Prostate gland (tissue), 2 donors: ENCODE data around the gene KRT78.

Experiments used
- POLR2A ChIP-seq: fragments of 450-650 bp; IDR thresholded peaks from one replicate; pipeline ENCODE4 v1.6.1; 2016; ENCODE audit warnings: antibody characterized with exemption, mild to moderate bottlenecking
- POLR2AphosphoS5 ChIP-seq: sonication (generic); formaldehyde crosslinking; IDR thresholded peaks from one replicate; pipeline ENCODE4 v1.6.1; 2017; ENCODE audit warnings: antibody characterized with exemption
- TF ChIP-seq, protein P1 (sequence below), 4 experiments: fragments of 200-600 bp in 2 of 4; fragments of 450-650 bp in 2 of 4; sonication (generic) in 2 of 4; IDR thresholded peaks; 1 replicate in 3 of 4; 2 replicates in 1 of 4; pipeline ENCODE4 v1.5.1; 2016 to 2019; ENCODE audit warnings: antibody characterized with exemption in 4 of 4, mild to moderate bottlenecking in 2 of 4, moderate library complexity in 2 of 4

DNA sequence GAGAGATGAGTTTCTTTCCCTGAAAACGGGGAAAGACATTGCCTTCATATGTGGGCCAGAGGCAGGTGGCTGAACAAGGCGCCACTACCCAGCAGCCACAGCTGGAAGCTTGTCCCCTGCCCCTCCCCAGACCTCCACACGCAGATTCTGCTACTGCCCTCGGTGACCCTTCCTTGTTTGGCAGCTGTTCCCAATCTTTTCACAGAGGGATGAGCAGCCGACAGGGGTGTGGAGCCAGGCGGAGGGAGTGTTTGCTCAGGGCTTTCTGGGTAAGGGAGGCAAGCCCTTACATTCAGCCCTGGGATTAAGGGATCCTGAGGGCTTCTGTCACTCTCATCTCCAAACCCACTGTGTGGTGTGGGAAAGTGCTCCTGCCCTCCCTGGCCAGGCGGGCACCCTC is 30.4 kb downstream of the KRT78 start:
- TF ChIP-seq, protein P1, sequence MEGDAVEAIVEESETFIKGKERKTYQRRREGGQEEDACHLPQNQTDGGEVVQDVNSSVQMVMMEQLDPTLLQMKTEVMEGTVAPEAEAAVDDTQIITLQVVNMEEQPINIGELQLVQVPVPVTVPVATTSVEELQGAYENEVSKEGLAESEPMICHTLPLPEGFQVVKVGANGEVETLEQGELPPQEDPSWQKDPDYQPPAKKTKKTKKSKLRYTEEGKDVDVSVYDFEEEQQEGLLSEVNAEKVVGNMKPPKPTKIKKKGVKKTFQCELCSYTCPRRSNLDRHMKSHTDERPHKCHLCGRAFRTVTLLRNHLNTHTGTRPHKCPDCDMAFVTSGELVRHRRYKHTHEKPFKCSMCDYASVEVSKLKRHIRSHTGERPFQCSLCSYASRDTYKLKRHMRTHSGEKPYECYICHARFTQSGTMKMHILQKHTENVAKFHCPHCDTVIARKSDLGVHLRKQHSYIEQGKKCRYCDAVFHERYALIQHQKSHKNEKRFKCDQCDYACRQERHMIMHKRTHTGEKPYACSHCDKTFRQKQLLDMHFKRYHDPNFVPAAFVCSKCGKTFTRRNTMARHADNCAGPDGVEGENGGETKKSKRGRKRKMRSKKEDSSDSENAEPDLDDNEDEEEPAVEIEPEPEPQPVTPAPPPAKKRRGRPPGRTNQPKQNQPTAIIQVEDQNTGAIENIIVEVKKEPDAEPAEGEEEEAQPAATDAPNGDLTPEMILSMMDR (IDR thresholded peaks at IDR 0.05): no peak
- TF ChIP-seq POLR2AphosphoS5: no peak
- TF ChIP-seq POLR2A: no peak
